Choroid plexus epithelial cell (primary cell): ENCODE results near the gene ARRB1.

Experiments used
- DNase-seq: peaks from one replicate; pipeline ENCODE4 v3.0.0-alpha.2; 2010; ENCODE audit warnings: low read depth
- H3K4me3 ChIP-seq: 2 replicates; pipeline ENCODE4 v1.5.1; 2011; ENCODE audit warnings: low read depth, mild to moderate bottlenecking, control low read depth, low read length, moderate library complexity
- TF ChIP-seq, protein P1 (sequence below): conservative IDR thresholded peaks from 2 replicates; pipeline ENCODE4 v1.5.1; 2011; ENCODE audit warnings: low read depth, mild to moderate bottlenecking, control low read depth, inconsistent platforms, low read length, moderate library complexity

The ARRB1 gene

DNA sequence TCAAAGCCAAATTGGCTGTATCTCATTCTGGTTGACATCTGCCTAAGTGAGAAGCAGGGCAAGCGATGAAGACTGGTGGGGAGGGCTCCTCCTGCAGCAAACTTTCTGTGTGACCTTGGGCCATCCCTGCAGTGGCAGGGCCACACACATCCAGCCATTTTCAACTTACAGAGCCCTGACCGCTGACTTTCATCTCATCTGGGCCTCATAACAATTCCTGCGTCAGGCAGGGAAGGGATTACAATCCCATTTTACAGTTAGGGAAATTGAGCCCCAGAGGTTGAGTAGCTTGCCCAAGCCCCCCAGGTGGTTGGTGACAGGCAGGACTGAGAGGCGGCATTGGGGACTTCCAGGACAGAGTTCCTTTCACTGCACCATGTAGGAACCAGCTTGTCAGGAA, 89.0 kb downstream of the ARRB1 start:
- H3K4me3 ChIP-seq = no peak overlapping the region
- DNase-seq = no peak
- TF ChIP-seq, protein P1, sequence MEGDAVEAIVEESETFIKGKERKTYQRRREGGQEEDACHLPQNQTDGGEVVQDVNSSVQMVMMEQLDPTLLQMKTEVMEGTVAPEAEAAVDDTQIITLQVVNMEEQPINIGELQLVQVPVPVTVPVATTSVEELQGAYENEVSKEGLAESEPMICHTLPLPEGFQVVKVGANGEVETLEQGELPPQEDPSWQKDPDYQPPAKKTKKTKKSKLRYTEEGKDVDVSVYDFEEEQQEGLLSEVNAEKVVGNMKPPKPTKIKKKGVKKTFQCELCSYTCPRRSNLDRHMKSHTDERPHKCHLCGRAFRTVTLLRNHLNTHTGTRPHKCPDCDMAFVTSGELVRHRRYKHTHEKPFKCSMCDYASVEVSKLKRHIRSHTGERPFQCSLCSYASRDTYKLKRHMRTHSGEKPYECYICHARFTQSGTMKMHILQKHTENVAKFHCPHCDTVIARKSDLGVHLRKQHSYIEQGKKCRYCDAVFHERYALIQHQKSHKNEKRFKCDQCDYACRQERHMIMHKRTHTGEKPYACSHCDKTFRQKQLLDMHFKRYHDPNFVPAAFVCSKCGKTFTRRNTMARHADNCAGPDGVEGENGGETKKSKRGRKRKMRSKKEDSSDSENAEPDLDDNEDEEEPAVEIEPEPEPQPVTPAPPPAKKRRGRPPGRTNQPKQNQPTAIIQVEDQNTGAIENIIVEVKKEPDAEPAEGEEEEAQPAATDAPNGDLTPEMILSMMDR = no peak

DNA sequence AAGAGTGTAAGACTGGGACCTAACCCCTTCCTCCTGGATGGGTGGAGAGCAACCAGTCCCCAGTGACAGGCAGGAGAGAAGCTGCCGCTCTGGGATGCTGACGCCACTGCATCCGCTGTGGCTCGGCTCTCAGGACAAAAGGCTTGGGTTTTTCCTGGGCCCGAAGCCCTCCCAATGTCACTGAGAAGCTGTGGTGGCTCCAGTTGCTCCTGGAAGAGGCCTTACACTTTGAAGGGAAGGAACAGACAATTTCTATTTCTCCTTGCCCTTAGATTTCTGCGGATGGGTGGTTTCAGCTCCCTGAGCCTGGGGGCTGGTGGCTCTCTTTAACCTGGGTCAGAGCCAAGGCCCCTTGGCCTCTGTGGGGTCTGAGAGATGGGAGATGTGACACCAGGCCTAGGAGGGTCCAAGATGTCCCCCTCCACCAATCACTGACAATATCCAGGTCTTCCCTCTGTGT, 89.5 kb downstream of the ARRB1 start:
- H3K4me3 ChIP-seq = no peak overlapping the region
- TF ChIP-seq, protein P1 = no peak
- DNase-seq = no peak

DNA sequence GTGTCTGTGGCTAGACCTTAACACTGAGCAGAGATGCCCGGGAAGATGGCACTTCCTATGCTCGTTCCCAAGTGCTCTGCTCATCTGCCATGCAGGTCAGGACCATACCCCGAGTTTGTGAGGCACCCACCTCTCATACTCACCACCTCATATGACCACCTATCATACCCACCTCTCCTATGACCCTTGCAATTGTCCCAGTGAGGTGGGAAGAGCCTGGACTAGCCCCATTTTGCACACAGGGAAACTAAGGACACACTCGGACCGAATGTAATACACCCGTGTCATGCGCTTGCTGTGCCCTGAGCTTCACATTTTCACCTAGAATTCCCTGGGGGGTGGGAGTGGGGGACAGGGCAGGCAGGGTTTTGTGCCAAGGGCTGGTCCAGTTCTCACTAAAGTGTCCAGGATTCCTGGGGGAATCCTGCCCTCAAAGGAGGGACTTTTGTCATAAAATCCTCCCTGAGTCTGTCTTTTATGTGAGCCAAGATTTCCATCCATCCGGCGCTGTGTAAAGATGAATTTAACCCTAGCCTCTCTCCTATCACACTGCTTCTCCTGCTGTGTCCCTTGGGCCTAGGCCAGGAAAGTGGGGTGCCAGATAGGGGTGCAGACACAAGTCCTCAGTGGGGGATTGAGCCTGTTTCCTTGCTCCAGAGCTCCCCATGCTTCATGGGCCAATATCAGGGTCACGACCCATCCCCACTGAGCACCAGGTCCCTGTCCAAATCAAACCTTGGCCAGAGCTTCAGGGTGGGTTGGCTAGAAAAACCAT, 90.9 kb downstream of the ARRB1 start:
- TF ChIP-seq, protein P1 = no peak
- no peak overlapping the region for H3K4me3 ChIP-seq
- no peak for DNase-seq

DNA sequence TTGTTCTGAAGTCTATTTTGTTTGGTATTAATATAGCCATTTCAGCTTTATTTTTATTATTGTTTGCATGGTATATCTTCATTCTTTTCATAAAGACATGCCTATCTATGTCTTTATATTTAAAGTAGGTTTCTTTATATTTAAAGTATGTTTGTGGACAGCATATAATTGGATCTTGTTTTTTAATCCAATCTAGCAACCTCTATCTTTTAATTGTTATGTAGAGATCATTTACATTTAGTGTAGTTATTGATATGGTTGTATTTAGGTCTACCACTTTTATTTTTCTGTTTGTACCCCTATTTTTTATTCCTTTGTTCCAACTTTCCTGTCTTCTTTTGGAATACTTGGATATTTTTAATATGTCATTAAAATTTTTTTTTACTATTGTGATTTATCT, 97.1 kb downstream of the ARRB1 start:
- DNase-seq = no peak
- H3K4me3 ChIP-seq = no peak overlapping the region
- TF ChIP-seq, protein P1 = no peak

DNA sequence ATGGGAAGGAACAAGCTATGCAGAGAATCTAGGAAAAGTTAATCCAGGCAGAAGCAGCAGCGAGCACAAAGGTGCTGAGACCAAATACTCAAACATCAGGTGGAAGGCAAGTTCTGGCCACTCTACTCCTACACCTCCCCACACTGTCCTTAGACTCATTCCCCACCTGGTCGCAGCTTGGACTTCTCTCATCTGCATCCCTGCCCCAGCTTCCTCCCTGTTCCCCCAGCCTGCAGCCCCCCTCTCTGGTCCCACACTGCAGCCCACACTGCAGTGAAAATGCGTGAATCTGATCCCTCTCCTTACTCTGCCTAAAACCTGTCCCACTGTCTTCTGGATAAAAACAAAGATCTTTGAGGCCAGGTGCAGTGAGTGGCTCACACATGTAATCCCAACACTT, 101.8 kb downstream of the ARRB1 start:
- DNase-seq = no peak
- TF ChIP-seq, protein P1 = no peak
- no peak overlapping the region for H3K4me3 ChIP-seq

DNA sequence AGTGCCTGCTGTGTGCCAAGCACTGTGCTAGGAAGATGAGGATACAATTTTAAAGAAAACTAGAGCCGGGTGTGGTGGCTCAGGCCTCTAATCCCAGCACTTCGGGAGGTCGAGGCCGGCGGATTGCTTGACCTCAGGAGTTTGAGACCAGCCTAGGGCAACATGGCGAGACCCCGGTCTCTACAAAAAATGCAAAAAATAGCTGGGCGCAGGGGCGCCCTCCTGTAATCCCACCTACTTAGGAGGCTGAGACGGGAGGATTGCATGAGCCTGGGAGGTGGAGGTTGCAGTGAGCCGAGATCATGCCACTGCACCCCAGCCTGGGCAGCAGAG, 102.6 kb downstream of the ARRB1 start:
- TF ChIP-seq, protein P1 = no peak
- DNase-seq = no peak
- no peak overlapping the region for H3K4me3 ChIP-seq

DNA sequence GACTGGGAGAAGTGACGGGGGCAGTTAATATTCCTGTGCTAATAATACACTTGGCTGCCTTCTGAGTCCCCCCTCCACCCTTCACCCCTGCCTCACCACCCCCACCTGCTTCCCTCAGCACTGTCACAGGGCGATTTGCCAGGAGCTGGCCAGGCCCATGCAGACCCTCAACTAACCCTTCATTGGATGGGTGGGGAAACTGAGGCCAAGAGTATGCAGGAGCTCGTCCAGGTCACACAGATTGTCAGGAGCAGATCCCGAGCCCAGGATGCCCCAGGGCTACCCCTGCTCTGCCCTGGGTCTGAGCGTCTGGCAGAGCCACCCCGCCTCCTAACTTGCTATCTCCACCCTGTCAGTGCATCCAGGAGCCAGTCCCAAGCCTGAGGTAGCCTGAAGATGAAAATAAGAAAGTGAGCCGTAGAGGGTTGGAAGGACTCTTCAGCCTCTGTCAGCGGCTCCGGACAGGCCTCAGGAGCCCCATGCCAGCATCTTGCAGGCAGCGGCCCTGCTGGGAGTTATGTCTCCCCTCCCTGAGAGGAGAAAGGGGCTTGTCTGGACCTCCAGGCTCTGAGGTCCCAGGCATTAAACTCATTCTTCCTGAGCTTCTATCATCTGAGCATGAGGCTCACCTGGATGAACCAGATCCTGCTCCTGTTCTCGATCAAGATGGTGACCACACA, 104.7 kb downstream of the ARRB1 start:
- H3K4me3 ChIP-seq = no peak overlapping the region
- TF ChIP-seq, protein P1 = no peak
- no peak for DNase-seq
